Caco-2 (cell line): ENCODE measurements around the gene ATXN1. TPM values are rescaled to one million over a fixed set of nuclear protein-coding genes. Genes with fewer than 3 reads are reported as not detected.

ENCODE experiments used
- BruUV-seq: library from RNA; stranded (reverse); fragments of 400-500 nt; replicated peaks from 2 replicates; lab custom pipeline; 2021; lab: Mats Ljungman, UMichigan
- CTCF ChIA-PET: fragments of 300-600 bp; sonication (Branson Sonifier 250); formaldehyde crosslinking; loops from one replicate; lab custom pipeline; 2022; ENCODE audit warnings: antibody characterized with exemption; lab: Charles Lee
- POLR2A ChIA-PET: fragments of 300-600 bp; sonication (Branson Sonifier 250); formaldehyde crosslinking; loops from one replicate; lab custom pipeline; 2022; ENCODE audit warnings: antibody characterized with exemption; lab: Charles Lee
- DNase-seq, 2 experiments: peaks; one replicate each; pipeline versions ENCODE4 v3.0.0 to v3.0.0-alpha.2; 2020 to 2022
- H3K27me3 ChIP-seq: replicated peaks from 2 replicates; pipeline ENCODE4 v1.6.0; 2011; ENCODE audit warnings: low read length; ENCODE audit not compliant: control insufficient read depth, insufficient read depth
- H3K36me3 ChIP-seq: 2 replicates; pipeline ENCODE4 v1.5.1; 2011; ENCODE audit warnings: low read length; ENCODE audit not compliant: control insufficient read depth, insufficient read depth
- H3K4me1 ChIP-seq: fragments of 250-450 bp; sonication (Bioruptor Pico); 2 replicates; pipeline ENCODE4 v1.5.1; 2020; ENCODE audit warnings: mild to moderate bottlenecking
- H3K4me3 ChIP-seq: 2 replicates; pipeline ENCODE4 v1.5.1; 2011; ENCODE audit warnings: low read depth, mild to moderate bottlenecking, control low read depth, low read length
- H3K9me3 ChIP-seq: fragments of 250-450 bp; sonication (Bioruptor Pico); 2 replicates; pipeline ENCODE4 v1.5.1; 2020; ENCODE audit warnings: mild to moderate bottlenecking, moderate library complexity
- H3K27ac Mint-ChIP-seq: one replicate; pipeline ENCODE4 v1.8.0; 2022; ENCODE audit warnings: mixed read lengths; ENCODE audit not compliant: unreplicated experiment
- H3K27me3 Mint-ChIP-seq: one replicate; pipeline ENCODE4 v1.8.0; 2022; ENCODE audit warnings: mixed read lengths; ENCODE audit not compliant: insufficient read depth, unreplicated experiment
- H3K36me3 Mint-ChIP-seq: one replicate; pipeline ENCODE4 v1.8.0; 2022; ENCODE audit warnings: mild to moderate bottlenecking, mixed read lengths; ENCODE audit not compliant: insufficient read depth, unreplicated experiment
- H3K4me1 Mint-ChIP-seq: one replicate; pipeline ENCODE4 v1.8.0; 2022; ENCODE audit warnings: low read depth, mixed read lengths; ENCODE audit not compliant: unreplicated experiment
- H3K4me3 Mint-ChIP-seq: one replicate; pipeline ENCODE4 v1.8.0; 2022; ENCODE audit warnings: mild to moderate bottlenecking, moderate library complexity, mixed read lengths; ENCODE audit not compliant: unreplicated experiment
- H3K9me3 Mint-ChIP-seq: one replicate; pipeline ENCODE4 v1.8.0; 2022; ENCODE audit warnings: mixed read lengths; ENCODE audit not compliant: unreplicated experiment
- CTCF ChIP-seq, 2 experiments: fragments of 200-600 bp in 1 of 2; IDR thresholded peaks; 1 replicate in 1 of 2; 2 replicates in 1 of 2; pipeline versions ENCODE4 v1.5.1 to v1.8.0; 2011 to 2022; ENCODE audit warnings: antibody characterized with exemption in 1 of 2, control low read depth in 1 of 2, inconsistent platforms in 1 of 2, low read depth in 1 of 2, low read length in 1 of 2, mild to moderate bottlenecking in 1 of 2, moderate library complexity in 1 of 2; ENCODE audit not compliant: insufficient read depth in 1 of 2, severe bottlenecking in 1 of 2, unreplicated experiment in 1 of 2
- intact Hi-C: fragments of 100-400 bp; cut with micrococcal nuclease; formaldehyde crosslinking; loops from one replicate; pipeline ENCODE4 v1.10.0; 2022; ENCODE audit not compliant: unreplicated experiment
- total RNA-seq: library from RNA; stranded (reverse); gene quantifications from 2 replicates; pipeline ENCODE4 v1.2.3, GENCODE V29; 2022

Gene ATXN1
- total RNA-seq, 1 experiment from 2014 or later = 14.2 TPM

DNA sequence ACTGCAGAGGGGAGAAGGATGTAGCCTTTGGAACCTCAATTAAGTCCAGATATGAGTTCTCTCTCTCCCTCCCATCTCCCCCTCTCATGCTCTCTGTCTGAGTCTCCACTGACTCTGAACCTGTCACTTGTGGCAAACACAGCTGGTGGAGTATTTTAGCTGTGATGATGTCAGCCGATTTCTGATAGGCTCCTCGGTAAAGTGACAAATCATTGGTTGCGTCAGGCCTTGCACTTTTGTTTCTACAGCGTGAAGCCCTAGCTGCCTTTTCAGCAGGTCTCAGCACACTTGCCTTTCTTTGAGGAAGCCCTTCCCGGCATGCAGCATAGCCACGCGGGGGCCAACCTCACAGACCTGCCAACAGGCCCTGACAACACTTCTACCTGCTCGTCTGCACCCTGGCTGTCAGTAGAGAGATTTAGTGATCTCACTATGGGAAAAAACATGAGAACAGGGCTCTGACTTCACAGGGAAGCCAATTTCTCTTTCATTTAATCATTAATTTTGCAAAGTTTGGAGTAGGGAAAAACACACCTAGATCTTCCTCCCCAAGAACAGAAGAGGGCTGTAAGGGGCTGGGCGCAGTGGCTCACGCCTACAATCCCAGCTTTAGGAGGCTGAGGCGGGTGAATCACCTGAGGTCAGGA, 438.5 kb downstream of the ATXN1 start:
- no peaks in the 10 kb centered on the region for H3K27me3 ChIP-seq
- peaks cover 2% of the 10 kb centered on the region for H3K36me3 Mint-ChIP-seq
- intact Hi-C loops = no loop called here
- no peak overlapping the region for H3K4me3 Mint-ChIP-seq
- H3K27ac Mint-ChIP-seq = no peak overlapping the region
- CTCF ChIA-PET = interaction anchor here (1.0 kb wide), 1 partner anchor 9 kb away, joined by 4 read pairs; no protein-coding TSS in a partner anchor
- no peak overlapping the region for H3K4me3 ChIP-seq
- no TSS peak for BruUV-seq
- H3K4me1 Mint-ChIP-seq = no peaks in the 10 kb centered on the region
- H3K9me3 ChIP-seq = no peaks in the 10 kb centered on the region
- no peaks in the 10 kb centered on the region for H3K36me3 ChIP-seq
- no peaks in the 10 kb centered on the region for H3K4me1 ChIP-seq
- DNase-seq = no peak
- no peak for TF ChIP-seq CTCF (IDR thresholded peaks at IDR 0.05; ENCODE audit: insufficient read depth in 1 of 2, low read depth in 1 of 2, low read length in 1 of 2, severe bottlenecking in 1 of 2, unreplicated experiment in 1 of 2)
- H3K27me3 Mint-ChIP-seq = no peaks in the 10 kb centered on the region
- POLR2A ChIA-PET = no interaction called here
- no peaks in the 10 kb centered on the region for H3K9me3 Mint-ChIP-seq

DNA sequence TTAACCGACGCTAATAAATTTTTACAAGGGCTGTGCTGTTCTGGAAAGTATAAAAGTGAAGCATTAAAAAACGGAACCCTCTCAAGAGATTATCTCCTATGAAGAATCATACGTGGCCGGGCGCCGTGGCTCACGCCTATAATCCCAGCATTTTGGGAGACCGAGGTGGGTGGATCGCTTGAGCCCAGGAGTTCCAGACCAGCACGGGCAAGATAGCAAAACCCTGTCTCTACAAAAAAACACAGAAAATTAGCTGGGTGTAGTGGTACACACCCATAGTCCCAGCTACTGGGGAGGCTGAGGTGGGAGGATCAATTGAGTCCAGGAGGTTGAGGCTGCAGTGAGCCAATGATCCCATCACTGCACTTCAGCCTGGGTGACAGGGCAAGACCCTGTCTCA, 439.4 kb downstream of the ATXN1 start:
- Mint-ChIP-seq H3K27ac (no peak overlapping the region), H3K27me3 (no peaks in the 10 kb centered on the region), H3K36me3 (peaks cover 7% of the 10 kb centered on the region), H3K9me3 (no peaks in the 10 kb centered on the region), H3K4me1 (no peaks in the 10 kb centered on the region), H3K4me3 (no peak overlapping the region)
- BruUV-seq = no TSS peak
- Histone ChIP-seq H3K27me3 (no peaks in the 10 kb centered on the region), H3K4me1 (no peaks in the 10 kb centered on the region), H3K4me3 (no peak overlapping the region), H3K36me3 (no peaks in the 10 kb centered on the region), H3K9me3 (no peaks in the 10 kb centered on the region)
- CTCF ChIA-PET = no interaction called here
- DNase-seq = no peak
- intact Hi-C loops = no loop called here
- TF ChIP-seq CTCF (IDR thresholded peaks at IDR 0.05; ENCODE audit: insufficient read depth in 1 of 2, low read depth in 1 of 2, low read length in 1 of 2, severe bottlenecking in 1 of 2, unreplicated experiment in 1 of 2) = no peak
- POLR2A ChIA-PET = no interaction called here

- Histone ChIP-seq H3K4me3 (no peak overlapping the region), H3K36me3 (no peaks in the 10 kb centered on the region), H3K9me3 (no peaks in the 10 kb centered on the region), H3K4me1 (no peaks in the 10 kb centered on the region), H3K27me3 (no peaks in the 10 kb centered on the region)
- Mint-ChIP-seq H3K4me1 (no peaks in the 10 kb centered on the region), H3K27ac (no peak overlapping the region), H3K4me3 (no peak overlapping the region), H3K36me3 (peaks cover 7% of the 10 kb centered on the region), H3K9me3 (no peaks in the 10 kb centered on the region), H3K27me3 (no peaks in the 10 kb centered on the region)
- no peak for TF ChIP-seq CTCF (IDR thresholded peaks at IDR 0.05; ENCODE audit: insufficient read depth in 1 of 2, low read depth in 1 of 2, low read length in 1 of 2, severe bottlenecking in 1 of 2, unreplicated experiment in 1 of 2)
- ChIA-PET CTCF (no interaction called here), POLR2A (no interaction called here)
- intact Hi-C loops = no loop called here
- no TSS peak for BruUV-seq
- DNase-seq = no peak
Measured at GRCh38 chr6:16321341-16321710, 439.9 kb downstream of the ATXN1 start.
